GM21619 (cell line): ENCODE data around the gene KMT2C.
"Not testable (repeated sequence)": the region's sequence is repeated elsewhere in the genome, so short reads cannot be mapped to it uniquely, and the experiment has no call there.

Source experiments
- ATAC-seq: cut with Tn5 transposase; IDR thresholded peaks from one replicate; pipeline ENCODE4 v1.9.1; 2021; ENCODE audit not compliant: unreplicated experiment

KMT2C gene

DNA sequence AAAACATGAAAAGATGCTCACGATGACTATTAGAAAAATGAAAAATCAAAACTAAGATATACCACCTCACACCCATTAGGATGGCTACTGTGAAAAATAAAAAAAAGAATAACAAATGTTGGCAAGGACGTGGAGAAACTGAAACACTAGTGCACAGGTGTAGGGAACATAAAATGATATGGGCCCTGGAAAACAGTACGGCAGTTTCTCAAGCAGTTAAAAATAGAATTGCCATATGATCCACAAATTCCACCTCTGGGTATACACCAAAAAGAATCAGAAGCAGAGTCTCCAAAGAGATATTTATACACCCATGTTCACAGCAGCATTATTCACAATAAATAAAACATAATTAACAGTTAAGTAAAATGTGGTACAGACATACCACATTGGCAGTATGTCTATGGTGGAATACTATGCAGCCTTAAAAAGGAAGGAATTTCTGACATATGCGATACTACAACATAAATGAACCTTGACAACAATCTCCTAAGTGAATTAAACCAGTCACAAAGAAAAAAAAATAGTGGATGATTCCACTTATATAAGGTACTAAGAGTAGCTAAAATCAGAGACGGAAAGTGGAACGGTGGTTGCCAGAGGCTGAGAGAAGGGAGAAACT is 69.7 kb downstream of the KMT2C start:
- ATAC-seq = no peak

DNA sequence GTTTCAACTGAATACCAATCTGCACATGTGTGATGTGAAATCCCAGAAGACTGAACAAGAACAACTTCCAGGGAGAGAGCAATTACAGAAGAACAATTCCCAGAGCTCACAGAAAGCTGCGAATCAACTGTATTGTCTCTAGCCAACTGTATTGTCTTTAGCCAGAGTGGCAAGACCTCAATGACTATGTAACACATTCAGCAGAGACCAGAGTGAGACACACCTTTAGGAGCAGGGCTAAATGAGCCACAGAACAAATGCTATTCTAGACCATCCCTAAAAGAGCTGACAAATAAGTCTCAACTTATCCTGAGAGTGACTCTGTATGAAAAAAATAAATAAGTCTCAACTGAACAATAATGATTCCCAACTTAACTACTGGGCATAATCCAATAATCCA is 72.0 kb downstream of the KMT2C start:
- no peak for ATAC-seq

DNA sequence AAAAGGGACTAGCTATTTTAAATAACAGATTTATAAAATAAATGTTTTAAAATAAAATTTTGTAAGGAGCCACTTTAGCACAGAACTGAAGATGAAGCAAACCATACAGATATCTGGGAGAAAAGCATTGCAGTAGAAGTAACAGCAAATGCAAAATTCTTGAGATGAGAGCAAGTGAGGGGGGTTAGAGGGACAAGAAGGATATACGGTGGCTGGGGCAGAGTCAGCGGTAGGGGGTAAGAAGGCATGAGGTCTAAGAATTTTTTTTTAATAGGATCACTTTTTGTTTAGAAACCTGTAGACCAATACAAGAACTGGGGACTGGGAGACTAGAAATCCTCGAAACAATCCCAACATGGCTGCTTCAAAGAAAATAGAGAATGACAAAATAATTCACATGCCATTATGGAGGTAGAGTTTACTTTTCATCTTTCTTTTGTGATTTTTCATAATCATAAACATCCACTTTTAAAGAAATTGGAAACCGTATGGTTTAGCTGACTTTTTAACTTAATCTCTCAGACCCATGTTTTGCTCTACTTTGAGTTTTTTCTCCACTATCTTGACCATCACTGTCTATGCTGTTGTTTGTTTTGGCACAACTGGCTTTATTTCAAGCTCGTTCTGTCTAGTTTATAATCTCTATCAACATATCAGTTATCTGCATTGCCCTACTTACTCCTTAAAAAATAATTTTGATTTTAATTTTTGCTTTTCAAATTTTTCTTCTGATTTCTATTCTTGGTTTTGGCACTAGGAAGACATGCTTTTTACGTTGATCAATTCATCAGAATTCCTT is 73.5 kb downstream of the KMT2C start:
- no peak for ATAC-seq

DNA sequence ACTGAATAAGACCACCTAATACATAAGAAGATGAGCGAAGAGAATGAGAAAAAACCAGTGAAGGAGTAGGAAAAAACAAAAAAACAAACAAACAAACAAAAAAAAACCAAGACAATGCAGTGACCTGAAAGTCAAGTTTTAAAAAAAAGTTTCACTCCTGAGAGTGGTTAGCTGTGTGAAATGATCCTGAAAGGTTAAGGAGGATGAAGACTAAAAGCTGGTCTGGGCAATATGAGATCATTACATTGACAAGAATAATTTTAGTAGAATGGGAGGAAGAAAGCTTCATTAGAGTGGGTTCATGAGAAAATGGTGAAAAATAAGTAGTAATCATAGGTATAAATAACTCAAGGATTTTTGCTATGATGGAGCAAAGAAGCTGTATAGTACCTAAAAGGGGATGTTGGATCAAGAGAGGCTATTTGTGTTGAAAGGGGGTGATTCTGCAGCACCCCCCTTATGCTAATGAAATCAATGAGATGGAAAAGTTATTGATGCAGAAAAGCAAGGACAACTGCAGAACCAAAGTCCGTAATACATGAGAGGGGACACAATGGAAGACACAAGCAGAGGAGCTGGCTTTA is 80.2 kb downstream of the KMT2C start:
- ATAC-seq = peak; percentile 54

DNA sequence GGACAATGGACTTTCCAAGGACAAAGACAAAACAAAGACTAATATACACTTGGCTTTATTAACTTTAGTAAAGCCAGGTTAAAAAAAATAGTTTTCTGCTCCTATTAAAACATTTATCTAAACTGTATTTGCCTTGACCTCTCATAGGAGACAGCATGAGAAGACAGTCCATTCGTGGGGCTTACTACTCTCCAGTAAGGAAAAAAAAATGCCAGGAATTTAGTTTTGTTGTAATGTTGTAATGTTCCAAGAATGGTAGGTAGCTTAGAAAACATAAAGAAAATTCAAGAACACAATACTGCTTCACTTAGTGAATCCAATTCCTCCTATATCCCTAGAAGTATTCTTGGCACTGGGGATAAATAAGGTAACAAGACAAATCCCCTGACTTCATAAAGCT is 81.7 kb downstream of the KMT2C start:
- no peak for ATAC-seq

DNA sequence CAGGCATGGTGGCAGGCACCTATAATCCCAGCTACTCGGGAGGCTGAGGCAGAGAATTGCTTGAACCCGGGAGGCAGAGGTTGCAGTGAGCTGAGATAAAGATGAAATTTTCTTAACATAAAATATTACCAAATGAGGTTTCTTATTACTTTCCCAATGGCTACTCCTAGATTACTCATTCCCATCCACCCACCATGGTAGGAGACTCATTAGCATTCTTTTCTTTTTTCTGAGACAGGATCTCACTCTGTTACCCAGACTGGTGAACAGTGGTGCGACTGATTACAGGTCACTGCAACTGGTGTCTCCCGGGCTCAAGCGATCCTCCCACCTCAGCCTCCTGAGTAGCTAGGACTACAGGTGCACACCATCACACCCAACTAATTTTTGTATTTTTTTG is 82.5 kb downstream of the KMT2C start:
- ATAC-seq = not testable (repeated sequence)

DNA sequence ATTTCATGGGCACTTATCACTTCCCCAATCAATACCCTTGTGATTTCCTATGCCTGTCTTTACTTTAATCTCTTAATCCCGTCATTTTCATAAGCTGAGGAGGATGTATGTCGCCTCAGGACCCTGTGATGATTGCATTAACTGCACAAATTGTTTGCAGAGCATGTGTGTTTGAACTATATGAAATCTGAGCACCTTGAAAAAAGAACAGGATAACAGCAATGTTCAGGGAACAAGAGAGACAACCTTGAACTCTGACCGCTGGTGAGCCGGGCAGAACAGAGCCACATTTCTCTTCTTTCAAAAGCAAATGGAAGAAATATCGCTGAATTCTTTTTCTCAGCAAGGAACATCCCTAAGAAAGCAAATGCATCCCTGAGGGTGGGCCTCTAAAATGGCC is 84.1 kb downstream of the KMT2C start:
- not testable (repeated sequence) for ATAC-seq

DNA sequence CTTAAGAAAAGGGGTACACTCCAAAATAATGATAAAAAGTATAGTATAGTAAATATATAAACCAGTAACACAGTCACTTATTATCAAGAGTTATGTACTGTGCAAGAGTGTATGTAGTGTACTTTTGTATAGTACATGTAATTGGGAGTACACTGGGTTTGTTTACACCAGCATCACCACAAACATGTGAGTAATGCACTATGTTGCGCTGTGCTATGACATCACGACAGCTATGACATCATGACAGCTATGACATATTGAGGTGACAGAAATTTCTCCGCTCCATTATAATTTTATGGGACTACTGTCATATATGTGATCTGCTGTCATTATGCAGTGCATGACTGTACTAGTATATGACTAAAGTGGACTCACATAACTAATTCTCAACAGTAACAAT is 84.6 kb downstream of the KMT2C start:
- ATAC-seq = no peak

DNA sequence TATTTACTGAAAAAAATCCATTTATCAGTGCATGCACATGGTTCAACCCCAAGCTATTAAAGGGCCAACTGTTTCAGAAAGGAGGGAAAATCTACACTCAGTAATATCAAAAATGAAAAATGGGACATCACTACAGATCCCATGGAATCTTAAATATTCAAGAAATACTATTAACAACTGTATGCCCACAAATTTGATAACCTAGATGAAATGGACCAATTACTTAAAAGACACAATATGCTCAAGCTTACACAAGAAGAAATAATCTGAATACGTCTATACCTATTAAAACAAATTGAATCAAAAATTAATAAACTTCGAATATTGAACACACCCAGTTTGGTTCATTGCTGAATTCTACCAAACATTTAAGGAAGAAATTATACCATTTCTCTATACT is 87.9 kb downstream of the KMT2C start:
- ATAC-seq = no peak

DNA sequence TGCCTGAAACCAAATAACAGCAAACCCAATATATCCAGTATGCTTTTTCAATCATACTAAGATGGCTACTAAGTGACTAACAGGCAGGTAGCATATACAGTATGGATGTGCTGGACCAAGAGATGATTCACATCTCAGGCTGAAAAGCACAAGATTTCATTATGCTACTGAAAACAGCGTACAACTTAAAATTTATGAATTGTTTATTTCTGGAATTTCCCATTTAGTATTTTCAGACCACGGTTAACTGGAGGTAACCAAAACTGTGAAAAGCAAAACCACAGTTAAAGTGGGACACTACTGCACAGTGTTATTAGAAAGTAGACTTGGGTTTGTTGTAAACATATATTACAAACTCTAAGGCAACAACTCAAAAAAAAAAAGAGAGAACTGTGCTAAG is 91.5 kb downstream of the KMT2C start:
- ATAC-seq = peak; percentile 48

DNA sequence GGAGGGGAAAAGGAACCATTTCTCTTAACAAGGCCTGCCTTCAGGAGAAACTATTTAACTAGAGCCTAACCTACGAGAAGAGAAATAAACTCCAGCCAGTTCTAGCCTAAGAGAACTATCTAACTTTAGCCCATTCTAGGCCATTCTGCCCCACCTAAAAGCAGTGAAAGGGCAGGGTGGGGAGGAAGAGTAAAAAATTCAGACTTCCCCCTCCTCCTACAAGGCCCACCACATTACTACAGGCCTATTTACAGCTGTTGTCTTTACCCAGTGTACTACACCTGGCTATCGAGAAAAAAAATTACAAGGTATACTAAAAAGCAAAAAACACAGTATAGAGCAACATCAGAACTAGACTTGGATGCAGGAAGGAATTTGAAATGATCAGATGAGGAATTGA is 93.0 kb downstream of the KMT2C start:
- ATAC-seq = no peak

DNA sequence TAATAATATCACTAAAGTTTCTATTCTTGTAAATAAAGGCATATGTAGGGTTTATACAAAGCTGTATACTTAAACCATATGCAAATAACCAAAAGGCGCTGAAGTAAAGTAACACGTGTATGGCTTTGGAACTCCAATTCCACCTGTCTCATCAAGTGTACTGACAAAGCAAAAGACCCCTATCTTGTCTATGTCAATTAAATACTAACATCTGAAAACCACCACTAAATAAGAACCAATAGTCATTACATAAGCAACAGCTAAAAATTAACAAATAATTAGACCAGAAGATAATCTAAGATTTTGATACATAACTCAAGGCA is 93.9 kb downstream of the KMT2C start:
- no peak for ATAC-seq

DNA sequence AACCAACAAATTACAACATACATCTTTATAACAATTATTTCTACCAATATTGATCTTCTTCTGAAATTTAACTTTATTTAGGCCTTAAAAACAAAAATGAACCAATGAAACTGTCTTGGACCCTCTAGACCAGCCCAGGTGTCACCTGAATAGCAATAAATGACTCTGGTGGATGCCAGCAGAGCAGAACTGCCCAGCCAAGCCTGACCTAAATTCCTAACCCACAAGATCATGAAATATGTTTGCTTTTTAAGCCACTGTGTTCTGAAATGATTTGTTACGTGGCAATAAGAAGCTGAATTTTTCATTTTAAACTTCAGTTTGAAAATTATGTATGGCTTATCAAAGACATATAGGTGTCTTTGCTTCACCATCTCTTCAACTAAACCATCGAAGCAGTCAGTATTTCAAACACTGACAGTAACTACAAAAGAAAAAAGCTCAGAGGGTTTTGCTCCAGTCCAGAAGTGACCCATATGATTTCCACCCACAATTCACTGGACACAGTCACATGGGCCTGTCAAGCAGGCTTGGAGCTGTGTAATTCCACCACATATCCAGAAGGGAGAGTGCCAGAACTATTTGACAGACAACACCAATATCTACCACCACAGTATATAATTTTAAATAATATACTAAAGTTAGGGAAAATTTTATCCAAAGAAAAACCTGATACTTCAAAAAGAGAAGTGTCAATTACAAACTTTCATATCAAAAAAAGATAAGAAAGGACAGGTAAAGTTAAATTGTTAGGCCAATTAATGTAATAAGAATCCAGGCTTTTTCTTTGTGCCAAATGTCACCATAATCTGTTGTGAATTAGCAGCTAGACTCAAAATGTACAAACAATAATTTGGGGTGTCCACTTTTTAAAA is 94.5 kb downstream of the KMT2C start:
- ATAC-seq = peak; percentile 44

DNA sequence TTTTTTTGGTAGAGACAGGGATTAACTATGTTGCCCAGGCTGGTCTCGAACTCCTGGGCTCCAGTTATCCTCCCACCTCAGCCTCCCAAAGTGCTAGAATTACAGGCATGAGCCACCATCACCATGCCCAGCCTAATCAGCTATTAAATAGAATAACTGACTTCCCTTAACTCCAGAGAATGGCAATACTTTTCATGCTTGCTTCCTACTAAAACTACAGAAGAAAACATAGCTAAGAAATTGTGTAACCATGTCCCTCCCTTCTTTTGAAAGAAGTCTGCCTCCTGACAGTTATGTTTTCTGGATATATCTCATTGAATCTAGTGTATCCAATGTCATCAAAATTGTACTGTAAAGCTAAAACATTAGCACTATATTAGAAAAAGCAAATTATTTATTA is 95.6 kb downstream of the KMT2C start:
- ATAC-seq = no peak

DNA sequence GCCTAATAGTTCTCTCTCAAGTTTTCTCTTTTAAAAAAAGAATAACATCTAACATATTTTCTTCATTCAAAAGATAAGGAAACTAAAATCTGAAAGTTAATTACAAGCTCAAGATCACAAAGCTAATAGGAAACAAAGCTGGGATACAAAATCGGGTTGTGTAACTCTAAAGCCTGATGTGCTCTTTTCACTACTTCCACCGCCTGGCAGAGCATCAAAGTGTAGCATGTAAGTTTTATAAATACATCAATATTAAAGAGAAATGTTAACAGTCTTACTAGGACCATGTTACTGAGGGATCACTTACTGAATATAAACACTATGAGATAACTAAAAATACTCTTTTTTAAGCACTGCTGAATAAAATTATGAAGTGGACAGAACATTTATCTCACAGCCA is 97.2 kb downstream of the KMT2C start:
- no peak for ATAC-seq

DNA sequence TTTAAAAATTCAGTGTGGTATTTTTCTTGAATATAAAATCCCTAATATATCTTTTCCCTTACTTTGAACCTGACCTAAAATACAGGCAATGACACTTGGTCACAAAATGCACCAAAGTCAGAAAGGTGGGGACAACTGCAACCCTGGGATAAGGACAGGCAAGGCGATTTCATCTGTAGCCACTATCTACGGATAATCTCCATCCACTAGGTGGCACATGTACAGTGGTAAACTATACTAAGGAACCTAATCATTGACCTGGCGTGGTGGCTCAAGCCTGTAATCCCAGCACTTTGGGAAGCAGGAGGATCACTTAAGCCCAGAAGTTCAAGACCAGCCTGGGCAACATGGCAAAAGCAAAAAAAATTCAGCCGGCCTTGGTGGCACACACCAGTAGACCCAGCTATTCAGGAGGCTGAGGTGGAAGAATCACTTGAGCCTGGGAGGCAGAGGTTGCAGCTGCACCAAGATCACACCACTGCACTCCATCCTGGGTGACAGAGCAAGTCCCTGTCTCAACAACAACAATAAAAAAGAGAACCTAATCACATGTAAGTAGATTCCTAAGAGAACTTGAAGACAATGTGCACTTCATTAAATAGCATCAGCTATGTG is 98.9 kb downstream of the KMT2C start:
- ATAC-seq = peak; percentile 57

DNA sequence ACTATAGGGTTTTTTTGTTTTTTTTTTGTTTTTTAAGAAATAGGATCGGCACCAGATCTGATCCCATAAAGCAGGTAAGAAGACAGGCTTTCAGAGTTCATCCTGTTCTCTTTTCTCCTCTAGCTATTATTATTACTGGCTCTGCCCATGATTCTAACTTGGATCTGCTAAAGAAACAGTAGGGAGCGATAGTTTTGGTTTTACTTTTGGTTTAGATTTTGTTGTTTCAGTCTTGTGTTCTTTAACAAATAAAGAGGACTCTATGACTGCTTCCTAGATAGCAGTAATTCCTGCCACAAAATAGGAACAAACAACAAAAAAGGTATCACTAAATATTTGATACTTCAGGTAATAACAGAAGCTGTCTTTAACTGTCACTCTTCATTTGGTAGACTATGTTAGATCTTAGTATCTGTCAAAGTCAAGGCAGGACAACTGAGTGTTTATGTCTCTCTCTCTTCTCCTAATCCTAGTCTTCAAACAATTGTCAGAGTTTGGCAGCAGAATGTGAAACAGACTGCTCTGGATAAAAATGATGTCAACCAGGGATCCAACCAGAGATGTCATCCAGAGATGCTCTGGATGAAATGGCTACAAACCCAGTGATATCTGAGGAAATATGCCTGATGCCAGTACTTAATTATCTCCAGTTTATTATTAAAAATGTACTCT is 99.8 kb downstream of the KMT2C start:
- peak; percentile 59 for ATAC-seq

DNA sequence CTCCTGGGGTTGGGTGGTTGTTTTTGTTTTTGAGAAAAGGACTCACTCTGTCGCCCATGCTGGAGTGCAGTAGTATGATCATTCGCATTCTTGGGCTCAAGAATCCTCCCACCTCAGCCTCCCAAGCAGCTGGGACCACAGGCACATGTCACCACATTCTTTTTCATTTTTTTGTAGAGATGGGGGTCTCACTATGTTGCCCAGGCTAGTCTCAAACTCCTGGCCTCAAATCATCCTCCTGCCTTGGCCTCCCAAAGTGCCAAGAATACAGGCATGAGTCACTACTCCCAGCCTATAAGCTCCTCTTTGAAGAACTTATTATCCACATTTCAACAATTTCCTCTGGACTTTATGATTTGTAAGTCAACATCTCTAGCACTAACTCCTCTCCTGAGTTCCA is 102.7 kb downstream of the KMT2C start:
- no peak for ATAC-seq

DNA sequence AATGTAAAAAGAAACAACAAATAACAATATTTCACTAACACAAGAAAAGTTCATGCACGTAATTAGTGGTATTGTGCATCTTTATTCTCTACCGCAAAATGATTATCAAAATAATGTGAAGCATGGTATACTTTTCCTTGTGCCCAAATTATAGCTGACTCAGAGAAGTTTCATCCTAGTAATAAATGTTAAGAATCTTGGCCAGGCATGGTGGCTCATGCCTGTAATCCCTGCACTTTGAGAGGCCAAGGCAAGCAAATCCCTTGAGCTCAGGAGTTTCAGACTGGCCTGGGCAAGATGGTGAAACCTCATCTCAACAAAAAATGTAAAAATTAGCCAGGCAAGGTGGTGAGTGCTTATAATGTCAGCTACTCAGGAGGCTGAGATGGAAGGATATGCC is 105.0 kb downstream of the KMT2C start:
- no peak for ATAC-seq

DNA sequence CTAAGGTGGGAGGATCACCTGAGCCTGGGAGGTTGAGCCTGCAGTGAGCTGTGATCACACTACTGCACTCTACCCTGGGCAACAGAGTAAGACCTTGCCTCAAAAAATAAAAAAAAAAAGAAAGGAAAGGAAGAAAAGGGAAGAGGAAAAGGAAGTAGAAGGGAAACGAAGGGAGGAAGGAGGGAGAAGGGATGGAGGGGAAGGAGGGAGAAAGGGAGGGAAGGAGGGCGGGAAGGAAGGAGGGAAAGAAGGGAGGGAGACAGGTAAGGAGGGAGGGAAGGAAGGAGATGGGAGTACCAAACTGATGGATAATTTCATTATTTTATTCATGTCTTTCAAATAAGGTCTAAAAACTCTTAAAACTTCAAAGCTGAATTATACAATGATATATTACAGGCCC is 106.3 kb downstream of the KMT2C start:
- no peak for ATAC-seq

DNA sequence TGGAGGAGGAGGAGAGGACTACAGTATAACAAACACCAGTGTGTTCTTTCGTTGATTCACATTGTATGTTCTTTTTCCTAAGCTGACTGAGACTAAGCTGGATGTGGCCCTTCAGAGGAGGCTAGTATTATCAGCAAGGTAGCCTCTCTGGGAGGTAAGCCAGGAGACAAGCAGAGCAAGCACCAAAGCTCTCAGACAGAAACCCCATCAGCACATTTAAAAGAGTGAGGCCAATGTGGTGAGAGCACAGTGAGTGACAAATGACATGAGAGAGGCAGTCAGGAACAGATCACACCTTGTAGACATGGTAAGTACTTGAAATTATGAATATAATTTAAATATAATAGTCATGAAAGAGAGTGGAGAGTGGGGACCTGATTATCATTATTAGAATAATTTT is 107.6 kb downstream of the KMT2C start:
- no peak for ATAC-seq
